GM12878 (cell line): Measurements from ENCODE around the gene PROX1. TPM values are rescaled to one million over a fixed set of nuclear protein-coding genes. Genes with fewer than 3 reads are reported as not detected.

ENCODE experiments used
- ATAC-seq: fragments of 200-7000 bp; cut with Tn5 transposase; 3 replicates; pipeline ENCODE4 v1.9.1; 2020; ENCODE audit warnings: mild to moderate bottlenecking, moderate library complexity
- BruUV-seq: library from RNA; stranded (reverse); fragments of 400-500 nt; replicated peaks from 2 replicates; lab custom pipeline; 2021; lab: Mats Ljungman, UMichigan
- CTCF ChIA-PET: fragments of 300-600 bp; sonication (Branson Sonifier 250); formaldehyde crosslinking; extraction: SDS; loops from one replicate; lab custom pipeline; 2021; ENCODE audit warnings: inconsistent platforms; lab: Yijun Ruan, JAX
- POLR2A ChIA-PET: fragments of 350-600 bp; formaldehyde crosslinking; extraction: SDS; loops from one replicate; lab custom pipeline; 2021; ENCODE audit warnings: inconsistent platforms; lab: Charles Lee
- RAD21 ChIA-PET: fragments of 300-600 bp; sonication (Branson Sonifier 250); formaldehyde crosslinking; loops from one replicate; lab custom pipeline; 2023; ENCODE audit warnings: antibody characterized with exemption; ENCODE audit not compliant: unreplicated experiment; lab: Charles Lee
- SMC1A ChIA-PET: fragments of 300-600 bp; sonication (Branson Sonifier 250); formaldehyde crosslinking; loops from one replicate; lab custom pipeline; 2023; ENCODE audit not compliant: unreplicated experiment, uncharacterized antibody; lab: Charles Lee
- DNase-seq: peaks from one replicate; pipeline ENCODE4 v3.0.0-alpha.2; 2011; ENCODE audit warnings: low read depth, low spot score
- FAIRE-seq: peaks from 3 replicates; lab custom pipeline; 2011; peaks lifted over from hg19 to GRCh38; lab: Jason Lieb, UNC
- H2AFZ ChIP-seq: 2 replicates; pipeline ENCODE4 v1.6.0; 2011; ENCODE audit warnings: low read depth, low read length, control low read depth; ENCODE audit not compliant: control insufficient read depth
- H3K27ac ChIP-seq: 2 replicates; pipeline ENCODE4 v1.5.1; 2011; ENCODE audit warnings: control low read depth; ENCODE audit not compliant: control insufficient read depth, insufficient read depth
- H3K27me3 ChIP-seq, 2 experiments: replicated peaks in 1 of 2; 2 replicates each; pipeline versions ENCODE4 v1.6.0 to v1.6.1; 2011; ENCODE audit warnings: low read length in 1 of 2; ENCODE audit not compliant: control insufficient read depth in 2 of 2, insufficient read depth in 2 of 2
- H3K36me3 ChIP-seq, 2 experiments: 2 replicates each; pipeline ENCODE4 v1.5.1; 2011; ENCODE audit warnings: low read length in 1 of 2; ENCODE audit not compliant: control insufficient read depth in 2 of 2, insufficient read depth in 2 of 2
- H3K4me1 ChIP-seq: 2 replicates; pipeline ENCODE4 v1.6.1; 2011; ENCODE audit warnings: mild to moderate bottlenecking, low read length, moderate library complexity, mixed read lengths; ENCODE audit not compliant: control insufficient read depth, insufficient read depth
- H3K4me2 ChIP-seq: 2 replicates; pipeline ENCODE4 v1.6.0; 2011; ENCODE audit warnings: control low read depth; ENCODE audit not compliant: control insufficient read depth, insufficient read depth
- H3K4me3 ChIP-seq: fragments of 200-600 bp; sonication (generic); 2 replicates; pipeline ENCODE4 v1.5.1; 2016
- H3K79me2 ChIP-seq: 2 replicates; pipeline ENCODE4 v1.6.0; 2011; ENCODE audit warnings: low read length; ENCODE audit not compliant: control insufficient read depth, insufficient read depth
- H3K9ac ChIP-seq: 2 replicates; pipeline ENCODE4 v1.8.0; 2011; ENCODE audit warnings: low read length, control low read depth, mixed read lengths; ENCODE audit not compliant: control insufficient read depth, insufficient read depth
- H3K9me3 ChIP-seq: replicated peaks from 3 replicates; pipeline ENCODE4 v1.5.1; 2011; ENCODE audit warnings: mild to moderate bottlenecking, low read length; ENCODE audit not compliant: control insufficient read depth, insufficient read depth
- H4K20me1 ChIP-seq: 2 replicates; pipeline ENCODE4 v1.6.0; 2011; ENCODE audit not compliant: control insufficient read depth, insufficient read depth
- BCL11A ChIP-seq: IDR thresholded peaks from 2 replicates; pipeline ENCODE4 v1.6.1; 2011; ENCODE audit warnings: low read depth, low read length
- CBX5 ChIP-seq: sonication (generic); IDR thresholded peaks from 2 replicates; pipeline ENCODE4 v1.6.1; 2016; ENCODE audit warnings: low read depth, moderate library complexity, mild to moderate bottlenecking, inconsistent platforms
- CEBPB ChIP-seq, 2 experiments: fragments of 150-350 bp in 1 of 2; IDR thresholded peaks; 2 replicates each; pipeline ENCODE4 v1.6.1; 2012 to 2014; ENCODE audit warnings: low read depth in 2 of 2, low read length in 2 of 2, borderline replicate concordance in 1 of 2, inconsistent platforms in 1 of 2
- CHD2 ChIP-seq: IDR thresholded peaks from 2 replicates; pipeline ENCODE4 v1.6.1; 2011; ENCODE audit warnings: low read depth, low read length, improper control_type of control experiment, borderline replicate concordance
- ELK1 ChIP-seq: IDR thresholded peaks from 2 replicates; pipeline ENCODE4 v1.6.1; 2012; ENCODE audit warnings: low read depth, low read length, improper control_type of control experiment
- IKZF1 ChIP-seq: fragments of 450-650 bp; conservative IDR thresholded peaks from 2 replicates; pipeline ENCODE4 v1.6.1; 2017; ENCODE audit warnings: antibody characterized with exemption, mild to moderate bottlenecking
- MXI1 ChIP-seq: fragments of 150-350 bp; IDR thresholded peaks from 2 replicates; pipeline ENCODE4 v1.6.1; 2011; ENCODE audit warnings: low read depth, mild to moderate bottlenecking, inconsistent platforms, low read length, improper control_type of control experiment
- NFIC ChIP-seq: IDR thresholded peaks from 2 replicates; pipeline ENCODE4 v1.6.1; 2012; ENCODE audit warnings: low read depth, mild to moderate bottlenecking, inconsistent platforms, low read length, moderate library complexity
- NR2C1 ChIP-seq: fragments of 450-650 bp; IDR thresholded peaks from 2 replicates; pipeline ENCODE4 v1.6.1; 2017; ENCODE audit warnings: antibody characterized with exemption, mild to moderate bottlenecking, moderate library complexity
- SMARCA5 ChIP-seq: fragments of 450-650 bp; IDR thresholded peaks from 2 replicates; pipeline ENCODE4 v1.6.1; 2017; ENCODE audit warnings: mild to moderate bottlenecking
- WRNIP1 ChIP-seq: IDR thresholded peaks from 2 replicates; pipeline ENCODE4 v1.6.1; 2011; ENCODE audit warnings: low read depth, low read length, improper control_type of control experiment, borderline replicate concordance
- WGBS: methylation state at CpG from one replicate; pipeline ENCODE4 v1.1.6; 2016; ENCODE audit warnings: low lambda C conversion rate; ENCODE audit not compliant: insufficient replicate concordance, insufficient coverage; ENCODE audit errors: missing lambda C conversion rate; 5-methylcytosine and 5-hydroxymethylcytosine counted together
- in situ Hi-C: fragments of 300-500 bp; cut with MboI; formaldehyde crosslinking; loops from 9 replicates; pipeline ENCODE4 v1.14.3; 2018; ENCODE audit warnings: mixed read lengths
- intact Hi-C: fragments of 100-400 bp; cut with micrococcal nuclease; formaldehyde crosslinking; loops from one replicate; pipeline ENCODE4 v1.14.2; 2022; ENCODE audit not compliant: unreplicated experiment
- polyA plus RNA-seq, 11 experiments: library from polyadenylated mRNA; depleted of rRNA in 4 of 11; unstranded in 6 of 11; stranded (reverse) in 5 of 11; fragments of >200 nt; fragmentation: Nextera tagmentation in 4 of 11; fragmentation: Illumina TruSeq in 1 of 11; extraction: Ambion mirVana in 4 of 11; extraction: Trizol in 1 of 11; gene quantifications; 1 replicate in 1 of 11; 2 replicates in 10 of 11; pipeline versions ENCODE4 v1.2.1 to v1.2.3, GENCODE V29; 2011 to 2016; ENCODE audit warnings: inconsistent platforms in 2 of 11, missing spikeins in 2 of 11, low read depth in 1 of 11
- total RNA-seq, 4 experiments: library from RNA; depleted of rRNA in 3 of 4; stranded (reverse); fragments of >200 nt in 3 of 4; fragmentation: Illumina TruSeq in 1 of 4; extraction: Trizol in 1 of 4; gene quantifications; 2 replicates each; pipeline versions ENCODE4 v1.2.1 to v1.2.3, GENCODE V29; 2013 to 2021
- TF ChIP-seq, protein P1 (sequence below): fragments of 150-350 bp; IDR thresholded peaks from 2 replicates; pipeline ENCODE4 v1.6.1; 2016; ENCODE audit warnings: low read depth, low read length

Gene PROX1
- total and polyA plus RNA-seq, 10 of the 15 experiments (the other 5 are each of a cell fraction or from before 2014, with no cell fraction given) = under 0.01 to 0.44 (median 0.03) TPM; not detected in 4

DNA sequence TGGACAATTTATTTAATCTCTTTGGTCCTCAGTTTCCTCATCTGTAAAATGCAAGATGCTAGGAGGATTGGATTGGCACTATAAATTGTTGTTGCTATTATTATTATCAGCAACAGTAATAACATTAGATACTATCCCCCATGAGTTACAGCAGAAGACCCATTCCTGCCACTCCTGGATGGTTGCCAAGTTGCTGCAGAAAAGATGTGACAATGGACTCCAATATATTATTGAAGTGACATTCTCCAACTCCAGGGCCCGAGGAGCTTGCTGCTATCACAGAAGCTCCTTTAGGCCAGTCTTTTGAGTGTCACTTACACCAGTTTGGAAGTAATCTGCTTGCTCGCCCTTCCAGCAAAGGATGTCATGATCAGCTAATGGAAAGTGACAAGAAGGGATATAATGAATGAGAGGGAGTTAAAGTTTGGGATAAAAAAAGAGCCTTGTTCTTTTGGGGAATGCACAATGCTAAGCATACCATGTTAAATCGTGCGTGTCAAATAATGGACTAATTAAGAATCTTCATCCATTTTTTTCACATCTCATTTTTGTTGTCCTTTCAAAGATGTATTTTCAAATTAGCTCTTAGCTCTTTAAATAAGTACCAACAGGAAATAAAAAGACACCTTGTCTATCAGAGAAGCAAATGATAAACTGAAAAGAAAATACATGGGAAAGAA, 19.5 kb upstream of the PROX1 start:
- no peaks in the 10 kb centered on the region for H3K9me3 ChIP-seq
- DNase-seq (no peak), ATAC-seq (no peak)
- no peak overlapping the region for H3K27ac ChIP-seq
- WGBS = 33% methylated on average over 4 of the region's 4 CpGs
- intact Hi-C loops = no loop called here
- H3K4me3 ChIP-seq = no peak overlapping the region
- BruUV-seq = no TSS peak
- no peaks in the 10 kb centered on the region for H3K36me3 ChIP-seq
- H4K20me1 ChIP-seq = no peaks in the 10 kb centered on the region
- POLR2A ChIA-PET = no interaction called here
- SMC1A ChIA-PET = interaction anchor here (1.0 kb wide), 1 partner anchor 46 kb away, joined by 3 read pairs; no protein-coding TSS in a partner anchor
- no peaks in the 10 kb centered on the region for H3K27me3 ChIP-seq
- in situ Hi-C loops = no loop called here
- no peak overlapping the region for H3K4me2 ChIP-seq
- TF ChIP-seq CHD2 (no peak), SMARCA5 (no peak), NR2C1 (no peak), WRNIP1 (no peak), NFIC (no peak), CEBPB (IDR thresholded peaks at IDR 0.05; ENCODE audit: borderline replicate concordance in 1 of 2, low read depth in 2 of 2, low read length in 2 of 2) (no peak), BCL11A (no peak), IKZF1 (no peak), CBX5 (no peak), MXI1 (no peak), ELK1 (no peak)
- TF ChIP-seq, protein P1, sequence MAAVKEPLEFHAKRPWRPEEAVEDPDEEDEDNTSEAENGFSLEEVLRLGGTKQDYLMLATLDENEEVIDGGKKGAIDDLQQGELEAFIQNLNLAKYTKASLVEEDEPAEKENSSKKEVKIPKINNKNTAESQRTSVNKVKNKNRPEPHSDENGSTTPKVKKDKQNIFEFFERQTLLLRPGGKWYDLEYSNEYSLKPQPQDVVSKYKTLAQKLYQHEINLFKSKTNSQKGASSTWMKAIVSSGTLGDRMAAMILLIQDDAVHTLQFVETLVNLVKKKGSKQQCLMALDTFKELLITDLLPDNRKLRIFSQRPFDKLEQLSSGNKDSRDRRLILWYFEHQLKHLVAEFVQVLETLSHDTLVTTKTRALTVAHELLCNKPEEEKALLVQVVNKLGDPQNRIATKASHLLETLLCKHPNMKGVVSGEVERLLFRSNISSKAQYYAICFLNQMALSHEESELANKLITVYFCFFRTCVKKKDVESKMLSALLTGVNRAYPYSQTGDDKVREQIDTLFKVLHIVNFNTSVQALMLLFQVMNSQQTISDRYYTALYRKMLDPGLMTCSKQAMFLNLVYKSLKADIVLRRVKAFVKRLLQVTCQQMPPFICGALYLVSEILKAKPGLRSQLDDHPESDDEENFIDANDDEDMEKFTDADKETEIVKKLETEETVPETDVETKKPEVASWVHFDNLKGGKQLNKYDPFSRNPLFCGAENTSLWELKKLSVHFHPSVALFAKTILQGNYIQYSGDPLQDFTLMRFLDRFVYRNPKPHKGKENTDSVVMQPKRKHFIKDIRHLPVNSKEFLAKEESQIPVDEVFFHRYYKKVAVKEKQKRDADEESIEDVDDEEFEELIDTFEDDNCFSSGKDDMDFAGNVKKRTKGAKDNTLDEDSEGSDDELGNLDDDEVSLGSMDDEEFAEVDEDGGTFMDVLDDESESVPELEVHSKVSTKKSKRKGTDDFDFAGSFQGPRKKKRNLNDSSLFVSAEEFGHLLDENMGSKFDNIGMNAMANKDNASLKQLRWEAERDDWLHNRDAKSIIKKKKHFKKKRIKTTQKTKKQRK = no peak
- TF ChIP-seq, all 136 proteins: peak for 0
- no peak overlapping the region for H3K9ac ChIP-seq
- no peaks in the 10 kb centered on the region for H3K79me2 ChIP-seq
- H2AFZ ChIP-seq = no peak overlapping the region
- no peaks in the 10 kb centered on the region for H3K4me1 ChIP-seq
- CTCF ChIA-PET = interaction anchor here (0.5 kb wide), 1 partner anchor 419 kb away, joined by 3 read pairs; no protein-coding TSS in a partner anchor
- RAD21 ChIA-PET = no interaction called here
- no peak for FAIRE-seq
